WTC11 (cell line): ENCODE measurements around the gene TMPRSS2.

Experiments used
- ATF3 ChIP-seq: sonication (generic); formaldehyde crosslinking; conservative IDR thresholded peaks from 2 replicates; pipeline ENCODE4 v1.8.1; 2022; ENCODE audit warnings: mild to moderate bottlenecking, missing genetic modification reagents
- CTCF ChIP-seq: fragments of 200-600 bp; IDR thresholded peaks from 2 replicates; pipeline ENCODE4 v1.8.0; 2022; ENCODE audit warnings: antibody characterized with exemption
- E2F1 ChIP-seq: sonication (generic); formaldehyde crosslinking; IDR thresholded peaks from 2 replicates; pipeline ENCODE4 v1.8.0; 2022; ENCODE audit warnings: mild to moderate bottlenecking, missing genetic modification reagents
- E2F4 ChIP-seq: sonication (generic); formaldehyde crosslinking; IDR thresholded peaks from 2 replicates; pipeline ENCODE4 v1.8.1; 2022; ENCODE audit warnings: low read depth, mild to moderate bottlenecking, moderate library complexity, missing genetic modification reagents, borderline replicate concordance
- FOXP4 ChIP-seq: sonication (generic); formaldehyde crosslinking; IDR thresholded peaks from 2 replicates; pipeline ENCODE4 v1.8.0; 2022; ENCODE audit warnings: mild to moderate bottlenecking, missing genetic modification reagents
- NFE2L1 ChIP-seq: sonication (generic); formaldehyde crosslinking; IDR thresholded peaks from 2 replicates; pipeline ENCODE4 v1.8.1; 2023; ENCODE audit warnings: missing genetic modification reagents
- NFYB ChIP-seq: sonication (generic); formaldehyde crosslinking; conservative IDR thresholded peaks from 2 replicates; pipeline ENCODE4 v1.8.0; 2022; ENCODE audit warnings: low read depth, missing genetic modification reagents
- NR1H2 ChIP-seq: sonication (generic); formaldehyde crosslinking; IDR thresholded peaks from 2 replicates; pipeline ENCODE4 v1.9.0; 2021; ENCODE audit warnings: mild to moderate bottlenecking, moderate library complexity, missing genetic modification reagents
- NR2C2 ChIP-seq: sonication (generic); formaldehyde crosslinking; IDR thresholded peaks from 2 replicates; pipeline ENCODE4 v1.8.0; 2022; ENCODE audit warnings: mild to moderate bottlenecking, missing genetic modification reagents
- RELA ChIP-seq: sonication (generic); formaldehyde crosslinking; IDR thresholded peaks from 2 replicates; pipeline ENCODE4 v1.8.1; 2022; ENCODE audit warnings: missing genetic modification reagents, mild to moderate bottlenecking, borderline replicate concordance
- SP1 ChIP-seq: sonication (generic); formaldehyde crosslinking; conservative IDR thresholded peaks from 2 replicates; pipeline ENCODE4 v1.8.1; 2022; ENCODE audit warnings: missing genetic modification reagents
- ZNF425 ChIP-seq: fragments of 250-450 bp; sonication (Bioruptor Pico); conservative IDR thresholded peaks from 2 replicates; pipeline ENCODE4 v1.9.0; 2021; ENCODE audit warnings: mild to moderate bottlenecking
- ZNF512 ChIP-seq: sonication (generic); formaldehyde crosslinking; IDR thresholded peaks from 2 replicates; pipeline ENCODE4 v1.8.1; 2022; ENCODE audit warnings: missing genetic modification reagents, borderline replicate concordance
- ZNF671 ChIP-seq: fragments of 250-450 bp; sonication (Bioruptor Pico); IDR thresholded peaks from 2 replicates; pipeline ENCODE4 v1.8.0; 2021; ENCODE audit warnings: mild to moderate bottlenecking

- TF ChIP-seq SP1 (CRISPR knock-in tag) (no peak), CTCF (no peak), NR2C2 (no peak), NFE2L1 (no peak), NR1H2 (CRISPR knock-in tag) (no peak), E2F4 (CRISPR knock-in tag) (no peak), NFYB (CRISPR knock-in tag) (no peak), ZNF512 (CRISPR knock-in tag) (no peak), RELA (CRISPR knock-in tag) (no peak), ATF3 (CRISPR knock-in tag) (no peak), ZNF671 (CRISPR knock-in tag) (no peak), FOXP4 (no peak), ZNF425 (CRISPR knock-in tag) (no peak), E2F1 (CRISPR knock-in tag) (no peak)
Measured at GRCh38 chr21:41475714-41476420, 32.1 kb downstream of the TMPRSS2 start.
